ENCODE results near the gene GRAMD1C.

The GRAMD1C gene

GRCh38 chr3:113896930-113897329 is 58.3 kb downstream of the GRAMD1C start:
- no peak for TF ChIP-seq CTCF (IDR thresholded peaks at IDR 0.05; ENCODE audit: unreplicated experiment in 3 of 3)
- H3K27ac Mint-ChIP-seq = no peak overlapping the region
- no peaks in the 10 kb centered on the region for H3K9me3 Mint-ChIP-seq
- H3K4me1 Mint-ChIP-seq = no peaks in the 10 kb centered on the region
- no peaks in the 10 kb centered on the region for H3K36me3 Mint-ChIP-seq (ENCODE audit: low read depth)
- no peak overlapping the region for H3K4me3 Mint-ChIP-seq
- no peaks in the 10 kb centered on the region for H3K27me3 Mint-ChIP-seq (ENCODE audit: low read depth)

- peak overlapping the region; percentile 26 to 50 (median 43) for H3K4me3 Mint-ChIP-seq
- no peaks in the 10 kb centered on the region for H3K36me3 Mint-ChIP-seq (ENCODE audit: low read depth)
- no peaks in the 10 kb centered on the region for H3K27me3 Mint-ChIP-seq (ENCODE audit: low read depth)
- peak overlapping the region in 1 of 3 experiments; percentile 71 for H3K27ac Mint-ChIP-seq
- TF ChIP-seq CTCF (IDR thresholded peaks at IDR 0.05; ENCODE audit: unreplicated experiment in 3 of 3) = no peak
- no peaks in the 10 kb centered on the region for H3K4me1 Mint-ChIP-seq
- H3K9me3 Mint-ChIP-seq = no peaks in the 10 kb centered on the region
Measured at GRCh38 chr3:113897373-113897777, 58.8 kb downstream of the GRAMD1C start.

GRCh38 chr3:113898892-113899291 is 60.3 kb downstream of the GRAMD1C start:
- Mint-ChIP-seq H3K27ac (no peak overlapping the region), H3K4me3 (no peak overlapping the region), H3K4me1 (no peaks in the 10 kb centered on the region), H3K36me3 (ENCODE audit: low read depth) (no peaks in the 10 kb centered on the region), H3K27me3 (ENCODE audit: low read depth) (no peaks in the 10 kb centered on the region), H3K9me3 (no peaks in the 10 kb centered on the region)
- no peak for TF ChIP-seq CTCF (IDR thresholded peaks at IDR 0.05; ENCODE audit: unreplicated experiment in 3 of 3)

GRCh38 chr3:113906568-113907140 is 68.1 kb downstream of the GRAMD1C start:
- no peak overlapping the region for H3K27ac Mint-ChIP-seq
- no peaks in the 10 kb centered on the region for H3K27me3 Mint-ChIP-seq (ENCODE audit: low read depth)
- peaks cover 4% of the 10 kb centered on the region for H3K36me3 Mint-ChIP-seq (ENCODE audit: low read depth)
- H3K4me1 Mint-ChIP-seq = no peaks in the 10 kb centered on the region
- H3K4me3 Mint-ChIP-seq = no peak overlapping the region
- H3K9me3 Mint-ChIP-seq = no peaks in the 10 kb centered on the region
- TF ChIP-seq CTCF (IDR thresholded peaks at IDR 0.05; ENCODE audit: unreplicated experiment in 3 of 3) = no peak

- no peaks in the 10 kb centered on the region for H3K27me3 Mint-ChIP-seq (ENCODE audit: low read depth)
- no peak overlapping the region for H3K4me3 Mint-ChIP-seq
- H3K4me1 Mint-ChIP-seq = no peaks in the 10 kb centered on the region
- H3K36me3 Mint-ChIP-seq (ENCODE audit: low read depth) = peaks cover 4% of the 10 kb centered on the region
- H3K27ac Mint-ChIP-seq = no peak overlapping the region
- no peak for TF ChIP-seq CTCF (IDR thresholded peaks at IDR 0.05; ENCODE audit: unreplicated experiment in 3 of 3)
- no peaks in the 10 kb centered on the region for H3K9me3 Mint-ChIP-seq
Measured at GRCh38 chr3:113908133-113908532, 69.5 kb downstream of the GRAMD1C start.

- no peak overlapping the region for H3K27ac Mint-ChIP-seq
- H3K9me3 Mint-ChIP-seq = no peaks in the 10 kb centered on the region
- no peaks in the 10 kb centered on the region for H3K36me3 Mint-ChIP-seq (ENCODE audit: low read depth)
- no peak overlapping the region for H3K4me3 Mint-ChIP-seq
- TF ChIP-seq CTCF (IDR thresholded peaks at IDR 0.05; ENCODE audit: unreplicated experiment in 3 of 3) = no peak
- H3K4me1 Mint-ChIP-seq = no peaks in the 10 kb centered on the region
- no peaks in the 10 kb centered on the region for H3K27me3 Mint-ChIP-seq (ENCODE audit: low read depth)
Measured at GRCh38 chr3:113910966-113911365, 72.4 kb downstream of the GRAMD1C start.

Measured in nephron (organoid).